ENCODE data around the gene GALNT2.

GRCh38 chr1:230095938-230096337, 28.9 kb downstream of the GALNT2 start:
- TF ChIP-seq CREB1 (IDR thresholded peaks at IDR 0.05) (no peak), CREB1 (CRISPR knock-in tag; IDR thresholded peaks at IDR 0.05) (no peak), EZH2 (conservative IDR thresholded peaks at IDR 0.05; ENCODE audit: low read depth, low read length) (no peak)

Measured in HepG2 (cell line).